H1 (cell line): Measurements from ENCODE around the gene CYP2J2. TPM values are rescaled to one million over a fixed set of nuclear protein-coding genes. Genes with fewer than 3 reads are reported as not detected.

ENCODE experiments used
- CTCF ChIA-PET: fragments of 300-600 bp; sonication (Branson Sonifier 250); formaldehyde crosslinking; loops from one replicate; lab custom pipeline; 2021; ENCODE audit not compliant: partially characterized antibody; lab: Charles Lee
- POLR2A ChIA-PET: fragments of 300-600 bp; sonication (Branson Sonifier 250); formaldehyde crosslinking; loops from one replicate; lab custom pipeline; 2021; ENCODE audit warnings: inconsistent platforms; ENCODE audit not compliant: partially characterized antibody; lab: Charles Lee
- DNase-seq, 2 experiments: peaks; one replicate each; pipeline versions ENCODE4 v3.0.0 to v3.0.0-alpha.2; 2010 to 2022; ENCODE audit warnings: low spot score in 2 of 2, low read depth in 1 of 2, mixed read lengths in 1 of 2
- FAIRE-seq: peaks from 2 replicates; lab custom pipeline; 2011; peaks lifted over from hg19 to GRCh38; lab: Jason Lieb, UNC
- H2AFZ ChIP-seq: 2 replicates; pipeline ENCODE4 v1.8.1; 2012; ENCODE audit warnings: low read length, inconsistent platforms
- H2AK5ac ChIP-seq: 2 replicates; pipeline ENCODE4 v1.6.1; 2013; ENCODE audit warnings: low read depth, low read length
- H2BK120ac ChIP-seq: replicated peaks from 2 replicates; pipeline ENCODE3; 2013; ENCODE audit warnings: low read depth, low read length, inconsistent platforms
- H2BK12ac ChIP-seq: 2 replicates; pipeline ENCODE4 v1.6.1; 2013; ENCODE audit warnings: low read depth, low read length
- H2BK15ac ChIP-seq: 2 replicates; pipeline ENCODE4 v1.6.1; 2013; ENCODE audit warnings: low read length
- H2BK20ac ChIP-seq: 2 replicates; pipeline ENCODE4 v1.6.1; 2013; ENCODE audit warnings: low read length
- H2BK5ac ChIP-seq: 2 replicates; pipeline ENCODE4 v1.6.1; 2013; ENCODE audit warnings: low read depth, low read length
- H3K14ac ChIP-seq: 2 replicates; pipeline ENCODE4 v1.6.1; 2013; ENCODE audit warnings: inconsistent platforms; ENCODE audit not compliant: insufficient read length
- H3K18ac ChIP-seq: 2 replicates; pipeline ENCODE4 v1.6.1; 2013; ENCODE audit warnings: low read length; ENCODE audit errors: extremely low read depth
- H3K23ac ChIP-seq: 2 replicates; pipeline ENCODE4 v1.6.1; 2013; ENCODE audit warnings: inconsistent platforms; ENCODE audit not compliant: insufficient read length
- H3K23me2 ChIP-seq: 2 replicates; pipeline ENCODE4 v1.6.1; 2013; ENCODE audit warnings: low read depth, low read length
- H3K27ac ChIP-seq: 2 replicates; pipeline ENCODE4 v1.6.1; 2011; ENCODE audit warnings: low read depth, low read length, inconsistent platforms
- H3K27me3 ChIP-seq, 4 experiments: replicated peaks in 1 of 4; 1 replicate in 1 of 4; 2 replicates in 3 of 4; pipeline versions ENCODE4 v1.6.1 to v1.8.1; 2011 to 2013; ENCODE audit warnings: low read length in 3 of 4, mild to moderate bottlenecking in 3 of 4, inconsistent platforms in 2 of 4, mixed read lengths in 2 of 4, moderate library complexity in 1 of 4; ENCODE audit not compliant: control insufficient read depth in 3 of 4, insufficient read depth in 3 of 4; ENCODE audit errors: extremely low read depth in 1 of 4
- H3K36me3 ChIP-seq, 4 experiments: 2 replicates each; pipeline versions ENCODE4 v1.6.1 to v1.8.1; 2011 to 2013; ENCODE audit warnings: mild to moderate bottlenecking in 4 of 4, low read length in 3 of 4, moderate library complexity in 2 of 4, control low read depth in 1 of 4, inconsistent platforms in 1 of 4; ENCODE audit not compliant: insufficient read depth in 4 of 4, control insufficient read depth in 2 of 4
- H3K4ac ChIP-seq: replicated peaks from 2 replicates; pipeline ENCODE3; 2013; ENCODE audit warnings: low read length, low read depth, mixed read lengths, inconsistent platforms; ENCODE audit not compliant: insufficient read length
- H3K4me1 ChIP-seq, 4 experiments: replicated peaks in 1 of 4; 1 replicate in 1 of 4; 2 replicates in 3 of 4; pipeline versions ENCODE4 v1.6.1 to v1.8.1; 2011 to 2013; ENCODE audit warnings: low read length in 3 of 4, inconsistent platforms in 2 of 4, mixed read lengths in 1 of 4; ENCODE audit not compliant: insufficient read depth in 4 of 4, control insufficient read depth in 3 of 4
- H3K4me2 ChIP-seq, 2 experiments: 2 replicates each; pipeline versions ENCODE4 v1.6.1 to v1.8.1; 2011 to 2013; ENCODE audit warnings: low read depth in 2 of 2, low read length in 2 of 2, control low read depth in 1 of 2, inconsistent platforms in 1 of 2, mild to moderate bottlenecking in 1 of 2; ENCODE audit not compliant: insufficient read depth in 1 of 2
- H3K4me3 ChIP-seq, 4 experiments: fragments of 200-600, 300-600 bp in 1 of 4; sonication (generic), shearing (Covaris generic), sonication (Bioruptor Twin) in 1 of 4; 2 replicates each; pipeline versions ENCODE4 v1.5.1 to v1.8.1; 2011 to 2016; ENCODE audit warnings: low read length in 4 of 4, low read depth in 3 of 4, control low read depth in 2 of 4, inconsistent platforms in 2 of 4, mild to moderate bottlenecking in 2 of 4, mixed read lengths in 1 of 4, moderate library complexity in 1 of 4; ENCODE audit not compliant: insufficient read depth in 2 of 4; ENCODE audit errors: extremely low read depth in 1 of 4
- H3K56ac ChIP-seq: replicated peaks from 2 replicates; pipeline ENCODE3; 2013; ENCODE audit warnings: low read depth, mild to moderate bottlenecking, mixed read lengths, low read length, inconsistent platforms; ENCODE audit not compliant: insufficient read length
- H3K79me1 ChIP-seq: 2 replicates; pipeline ENCODE4 v1.6.1; 2013; ENCODE audit warnings: low read depth, low read length, control low read depth
- H3K79me2 ChIP-seq, 2 experiments: 2 replicates each; pipeline versions ENCODE4 v1.6.1 to v1.8.1; 2012 to 2013; ENCODE audit warnings: low read length in 2 of 2, mild to moderate bottlenecking in 2 of 2, inconsistent platforms in 1 of 2; ENCODE audit not compliant: insufficient read depth in 2 of 2, control insufficient read depth in 1 of 2
- H3K9ac ChIP-seq, 4 experiments: replicated peaks in 1 of 4; 1 replicate in 1 of 4; 2 replicates in 3 of 4; pipeline versions ENCODE4 v1.6.1 to v1.8.1; 2011 to 2013; ENCODE audit warnings: low read depth in 3 of 4, low read length in 3 of 4, control low read depth in 2 of 4, mild to moderate bottlenecking in 2 of 4, moderate library complexity in 2 of 4, inconsistent platforms in 1 of 4; ENCODE audit errors: extremely low read depth in 1 of 4
- H3K9me3 ChIP-seq, 2 experiments: 2 replicates each; pipeline versions ENCODE4 v1.6.1 to v1.8.1; 2012 to 2013; ENCODE audit warnings: mild to moderate bottlenecking in 2 of 2, moderate library complexity in 2 of 2, control low read depth in 1 of 2, inconsistent platforms in 1 of 2, low read depth in 1 of 2, low read length in 1 of 2, mixed read lengths in 1 of 2; ENCODE audit not compliant: insufficient read depth in 2 of 2
- H4K20me1 ChIP-seq, 2 experiments: replicated peaks in 1 of 2; 2 replicates each; pipeline versions ENCODE3 to v1.8.1; 2011 to 2013; ENCODE audit warnings: inconsistent platforms in 2 of 2, low read length in 2 of 2, mild to moderate bottlenecking in 1 of 2; ENCODE audit not compliant: insufficient read depth in 2 of 2, control insufficient read depth in 1 of 2
- H4K5ac ChIP-seq: 2 replicates; pipeline ENCODE4 v1.6.1; 2013; ENCODE audit warnings: low read length, low read depth, mixed read lengths, inconsistent platforms; ENCODE audit not compliant: insufficient read length
- H4K8ac ChIP-seq: 2 replicates; pipeline ENCODE4 v1.8.0; 2013; ENCODE audit warnings: mild to moderate bottlenecking, moderate library complexity, low read length, inconsistent platforms; ENCODE audit not compliant: insufficient read depth; ENCODE audit errors: extremely low read depth
- H4K91ac ChIP-seq: replicated peaks from 2 replicates; pipeline ENCODE3; 2013; ENCODE audit warnings: low read length, mixed read lengths, inconsistent platforms; ENCODE audit not compliant: insufficient read length
- BACH1 ChIP-seq: IDR thresholded peaks from 2 replicates; pipeline ENCODE4 v1.6.1; 2012; ENCODE audit warnings: low read length, improper control_type of control experiment
- GABPA ChIP-seq: IDR thresholded peaks from 2 replicates; pipeline ENCODE4 v1.6.1; 2011; ENCODE audit warnings: mild to moderate bottlenecking, low read length, moderate library complexity, borderline replicate concordance; ENCODE audit not compliant: insufficient read depth
- SIN3A ChIP-seq, 2 experiments: IDR thresholded peaks in 1 of 2; conservative IDR thresholded peaks in 1 of 2; 2 replicates each; pipeline ENCODE4 v1.6.1; 2011 to 2012; ENCODE audit warnings: low read length in 2 of 2, improper control_type of control experiment in 1 of 2, low read depth in 1 of 2, mild to moderate bottlenecking in 1 of 2
- WGBS, 2 experiments: shearing (Covaris generic) in 1 of 2; methylation state at CpG; one replicate each; pipeline versions ENCODE4 v1.1.6 to v1.1.7; 2013 to 2015; ENCODE audit warnings: low lambda C conversion rate in 2 of 2, mixed read lengths in 2 of 2, inconsistent platforms in 1 of 2, low coverage in 1 of 2, missing lambda C conversion rate in 1 of 2; ENCODE audit not compliant: insufficient replicate concordance in 2 of 2, insufficient coverage in 1 of 2, insufficient read length in 1 of 2; ENCODE audit errors: extremely low coverage in 1 of 2, missing lambda C conversion rate in 1 of 2; 5-methylcytosine and 5-hydroxymethylcytosine counted together
- polyA plus RNA-seq, 7 experiments: library from polyadenylated mRNA; depleted of rRNA in 3 of 7; stranded (reverse) in 5 of 7; unstranded in 2 of 7; fragments of >200 nt in 5 of 7; fragments of 200-250 nt in 2 of 7; gene quantifications; 1 replicate in 5 of 7; 2 replicates in 1 of 7; 4 replicates in 1 of 7; pipeline versions ENCODE4 v1.2.1 to v1.2.3, GENCODE V29; 2011 to 2013; ENCODE audit warnings: missing spikeins in 2 of 7, mixed read lengths in 2 of 7
- total RNA-seq: library from RNA; stranded (reverse); fragmentation: NEBNext Ultra II Directional; extraction: Animal tissue kit (Norgen Biotek cat#: 25700); gene quantifications from 2 replicates; pipeline ENCODE4 v1.2.1, GENCODE V29; 2021

Gene CYP2J2
- total and polyA plus RNA-seq, 2 of the 8 experiments (the other 6 are each of a cell fraction or from before 2014, with no cell fraction given), result 0.59 to 2.1 TPM

- H3K56ac ChIP-seq, result no peak overlapping the region
- no peak overlapping the region for H3K14ac ChIP-seq
- H2BK5ac ChIP-seq, result no peak overlapping the region
- no peaks in the 10 kb centered on the region for H4K20me1 ChIP-seq
- DNase-seq, result no peak
- H2BK20ac ChIP-seq, result no peak overlapping the region
- 87% methylated on average over 2 of the region's 2 CpGs; no CpG with 5 or more reads in 1 of the 2 experiments for WGBS, 2 experiments
- H2BK15ac ChIP-seq, result no peak overlapping the region
- H2AK5ac ChIP-seq, result no peak overlapping the region
- H4K91ac ChIP-seq, result no peak overlapping the region
- no peak overlapping the region for H4K5ac ChIP-seq
- H2BK12ac ChIP-seq, result no peak overlapping the region
- H3K4me1 ChIP-seq, result no peaks in the 10 kb centered on the region
- no peaks in the 10 kb centered on the region for H3K23me2 ChIP-seq
- no peaks in the 10 kb centered on the region for H3K79me2 ChIP-seq
- no peak overlapping the region for H3K4ac ChIP-seq
- H3K9ac ChIP-seq, result no peak overlapping the region
- ChIA-PET POLR2A (no interaction called here), CTCF (interaction anchor here (0.8 to 14.4 kb wide), 14 partner anchors 11 to 101 kb away, joined by 3 to 323 read pairs (median 4); no protein-coding TSS in a partner anchor)
- H2AFZ ChIP-seq, result no peak overlapping the region
- no peaks in the 10 kb centered on the region for H3K36me3 ChIP-seq
- H3K4me2 ChIP-seq, result no peak overlapping the region
- H2BK120ac ChIP-seq, result no peak overlapping the region
- H4K8ac ChIP-seq, result no peak overlapping the region
- no peaks in the 10 kb centered on the region for H3K27me3 ChIP-seq
- no peak for FAIRE-seq
- TF ChIP-seq SIN3A (conservative IDR thresholded peaks at IDR 0.05 in 1 of 2, IDR thresholded peaks at IDR 0.05 in 1 of 2; ENCODE audit: low read depth in 1 of 2, low read length in 2 of 2) (no peak), BACH1 (no peak), GABPA (no peak)
- no peak overlapping the region for H3K23ac ChIP-seq
- no peaks in the 10 kb centered on the region for H3K79me1 ChIP-seq
- H3K18ac ChIP-seq, result no peak overlapping the region
- no peak overlapping the region for H3K4me3 ChIP-seq
- no peaks in the 10 kb centered on the region for H3K9me3 ChIP-seq
- no peak overlapping the region for H3K27ac ChIP-seq
These were observed 45.8 kb downstream of the CYP2J2 start for GRCh38 chr1:59880735-59881134.
